ENCODE data around the gene DDX1.

DNA sequence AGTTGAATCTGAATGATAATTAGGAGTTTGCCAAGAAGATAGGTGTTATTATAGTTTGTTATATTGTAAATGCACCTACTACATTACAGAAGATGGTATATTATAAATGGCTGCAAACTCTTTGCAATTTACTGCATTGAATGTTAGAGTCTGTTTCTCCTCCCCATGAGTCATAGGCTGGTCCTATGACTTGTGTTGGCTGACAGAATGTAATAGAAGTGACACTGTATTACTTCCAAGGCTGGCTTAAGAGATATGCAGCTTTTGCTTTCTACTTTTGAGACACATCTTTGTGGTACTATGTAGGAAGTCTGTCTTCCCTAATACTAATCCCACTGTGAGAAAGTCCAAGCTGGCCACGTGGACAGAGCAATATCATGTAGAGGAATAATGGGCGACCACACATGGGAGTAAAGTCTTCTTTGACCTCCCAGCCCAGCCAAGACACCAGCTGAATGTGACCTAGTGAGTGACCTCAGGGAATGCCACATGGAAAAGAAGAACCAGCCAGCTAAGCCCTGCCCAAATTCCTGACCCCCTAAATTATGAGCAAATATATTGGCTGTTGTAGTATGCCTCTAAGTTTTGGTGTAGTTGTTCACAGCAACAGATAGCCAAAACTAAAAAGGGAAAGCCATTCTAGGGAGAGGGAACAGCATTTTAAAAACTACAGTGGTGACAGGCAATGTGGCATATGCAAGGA lies 6.8 kb upstream of the DDX1 start:
- TF ChIP-seq CTCF (IDR thresholded peaks at IDR 0.05; ENCODE audit: insufficient read depth, low read length, poor library complexity, severe bottlenecking), result no peak
- TF ChIP-seq EZH2phosphoT487 (conservative IDR thresholded peaks at IDR 0.05; ENCODE audit: low read length), result no peak
